ENCODE data around the gene RGS6.

DNA sequence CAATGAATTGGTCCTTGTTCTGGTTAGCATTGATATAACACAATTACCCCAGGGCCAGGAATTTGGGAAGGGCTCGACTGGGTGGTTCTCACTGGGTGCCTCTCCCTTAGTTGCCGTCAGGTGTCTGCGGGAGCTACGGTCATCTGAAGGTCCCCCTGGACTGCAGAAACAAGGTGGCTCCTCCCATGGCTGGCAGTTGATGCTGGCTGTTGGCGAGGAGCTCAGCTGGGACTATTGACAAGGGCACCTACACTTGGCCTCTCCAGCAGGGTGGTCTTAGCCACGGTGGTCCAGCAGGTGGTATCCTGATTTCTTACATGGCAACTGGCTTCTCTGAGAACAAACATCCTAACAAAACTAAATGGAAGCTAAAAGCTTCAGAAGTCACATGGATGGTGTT, 41.0 kb upstream of the RGS6 start:
- no peak for TF ChIP-seq POLR2A (IDR thresholded peaks at IDR 0.05)
- TF ChIP-seq, protein P1, sequence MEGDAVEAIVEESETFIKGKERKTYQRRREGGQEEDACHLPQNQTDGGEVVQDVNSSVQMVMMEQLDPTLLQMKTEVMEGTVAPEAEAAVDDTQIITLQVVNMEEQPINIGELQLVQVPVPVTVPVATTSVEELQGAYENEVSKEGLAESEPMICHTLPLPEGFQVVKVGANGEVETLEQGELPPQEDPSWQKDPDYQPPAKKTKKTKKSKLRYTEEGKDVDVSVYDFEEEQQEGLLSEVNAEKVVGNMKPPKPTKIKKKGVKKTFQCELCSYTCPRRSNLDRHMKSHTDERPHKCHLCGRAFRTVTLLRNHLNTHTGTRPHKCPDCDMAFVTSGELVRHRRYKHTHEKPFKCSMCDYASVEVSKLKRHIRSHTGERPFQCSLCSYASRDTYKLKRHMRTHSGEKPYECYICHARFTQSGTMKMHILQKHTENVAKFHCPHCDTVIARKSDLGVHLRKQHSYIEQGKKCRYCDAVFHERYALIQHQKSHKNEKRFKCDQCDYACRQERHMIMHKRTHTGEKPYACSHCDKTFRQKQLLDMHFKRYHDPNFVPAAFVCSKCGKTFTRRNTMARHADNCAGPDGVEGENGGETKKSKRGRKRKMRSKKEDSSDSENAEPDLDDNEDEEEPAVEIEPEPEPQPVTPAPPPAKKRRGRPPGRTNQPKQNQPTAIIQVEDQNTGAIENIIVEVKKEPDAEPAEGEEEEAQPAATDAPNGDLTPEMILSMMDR (IDR thresholded peaks at IDR 0.05 in 4 of 5, conservative IDR thresholded peaks at IDR 0.05 in 1 of 5), result no peak

Measured in gastrocnemius medialis (tissue), 4 donors.